Activated naive CD4-positive, alpha-beta T cell treated with anti-CD3 and anti-CD28 coated beads, Interleukin-2, amount 10 ng/mL, durations not matched to agents 7 days and 5 days (primary cell): ENCODE data around the gene ZNF335.
A peak's percentile ranks its signal among the peaks of the same experiment; 100 is the strongest.
"Not testable (repeated sequence)": the region's sequence is repeated elsewhere in the genome, so short reads cannot be mapped to it uniquely, and the experiment has no call there.

Experiments used
- CTCF ChIA-PET: fragments of 350-600 bp; sonication (Branson Sonifier 250); formaldehyde crosslinking; loops from one replicate; lab custom pipeline; 2021; ENCODE audit warnings: antibody characterized with exemption; lab: Charles Lee
- DNase-seq: peaks from one replicate; pipeline ENCODE4 v3.0.0-alpha.2; 2020
- H3K27ac Mint-ChIP-seq: one replicate; pipeline ENCODE4 v1.8.0; 2021; ENCODE audit warnings: mild to moderate bottlenecking, moderate library complexity, mixed read lengths
- H3K27me3 Mint-ChIP-seq: one replicate; pipeline ENCODE4 v1.8.0; 2021; ENCODE audit warnings: mild to moderate bottlenecking, mixed read lengths
- H3K36me3 Mint-ChIP-seq: one replicate; pipeline ENCODE4 v1.8.0; 2021; ENCODE audit warnings: mixed read lengths
- H3K4me1 Mint-ChIP-seq: one replicate; pipeline ENCODE4 v1.8.0; 2021; ENCODE audit warnings: mixed read lengths
- H3K4me3 Mint-ChIP-seq: one replicate; pipeline ENCODE4 v1.8.0; 2021; ENCODE audit warnings: mild to moderate bottlenecking, moderate library complexity, mixed read lengths
- H3K9me3 Mint-ChIP-seq: one replicate; pipeline ENCODE4 v1.8.0; 2021; ENCODE audit warnings: mixed read lengths

The ZNF335 gene

GRCh38 chr20:45963059-45964005, 8.7 kb downstream of the ZNF335 start:
- no peaks in the 10 kb centered on the region for H3K4me1 Mint-ChIP-seq
- CTCF ChIA-PET, result interaction anchor here (0.9 to 3.9 kb wide), 3 partner anchors 30 to 164 kb away, joined by 4 to 21 read pairs (median 13); no protein-coding TSS in a partner anchor
- peaks cover 60% of the 10 kb centered on the region for H3K36me3 Mint-ChIP-seq
- no peaks in the 10 kb centered on the region for H3K9me3 Mint-ChIP-seq
- peak; percentile 16 for DNase-seq
- no peak overlapping the region for H3K4me3 Mint-ChIP-seq
- H3K27me3 Mint-ChIP-seq, result no peaks in the 10 kb centered on the region
- H3K27ac Mint-ChIP-seq, result no peak overlapping the region

DNA sequence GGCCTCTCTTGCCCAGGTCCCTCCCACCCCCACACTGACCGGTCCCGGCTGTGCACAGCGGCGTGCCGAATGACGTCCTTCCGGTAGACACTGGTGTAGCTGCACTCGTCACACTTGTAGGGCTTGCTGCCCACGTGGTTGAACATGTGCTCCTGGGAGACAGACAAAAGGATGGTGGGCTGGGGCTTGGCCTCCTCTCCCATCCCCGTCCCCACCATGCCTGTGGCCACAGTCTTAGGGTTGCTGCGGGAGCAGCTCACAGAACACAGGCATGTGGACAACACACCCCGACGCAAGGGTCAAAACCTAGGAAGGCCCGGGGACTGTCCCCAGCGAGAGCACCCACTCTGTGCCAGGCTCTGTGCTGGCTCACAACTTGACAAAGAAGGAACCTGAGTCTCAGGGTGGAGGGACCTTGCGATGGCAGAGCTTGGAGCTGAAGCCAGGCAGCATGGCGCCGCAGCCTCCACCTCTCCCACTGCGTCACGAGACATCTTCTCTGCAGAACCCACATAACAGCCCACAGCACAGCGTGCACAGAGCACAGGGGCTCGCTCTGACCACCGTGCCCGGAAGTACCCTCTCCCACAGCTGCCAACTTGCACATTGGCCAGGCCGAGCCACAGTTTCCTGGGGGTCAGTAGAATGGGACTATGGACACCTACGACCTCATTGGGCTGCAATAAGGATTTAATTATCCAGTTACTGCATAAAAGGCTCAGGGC, 9.8 kb downstream of the ZNF335 start:
- no peaks in the 10 kb centered on the region for H3K4me1 Mint-ChIP-seq
- no peak for DNase-seq
- H3K27me3 Mint-ChIP-seq, result no peaks in the 10 kb centered on the region
- no peaks in the 10 kb centered on the region for H3K9me3 Mint-ChIP-seq
- peaks cover 57% of the 10 kb centered on the region for H3K36me3 Mint-ChIP-seq
- H3K27ac Mint-ChIP-seq, result no peak overlapping the region
- CTCF ChIA-PET, result interaction anchor here (0.8 to 3.9 kb wide), 8 partner anchors 8 to 163 kb away, joined by 3 to 21 read pairs (median 8); no protein-coding TSS in a partner anchor
- H3K4me3 Mint-ChIP-seq, result no peak overlapping the region

DNA sequence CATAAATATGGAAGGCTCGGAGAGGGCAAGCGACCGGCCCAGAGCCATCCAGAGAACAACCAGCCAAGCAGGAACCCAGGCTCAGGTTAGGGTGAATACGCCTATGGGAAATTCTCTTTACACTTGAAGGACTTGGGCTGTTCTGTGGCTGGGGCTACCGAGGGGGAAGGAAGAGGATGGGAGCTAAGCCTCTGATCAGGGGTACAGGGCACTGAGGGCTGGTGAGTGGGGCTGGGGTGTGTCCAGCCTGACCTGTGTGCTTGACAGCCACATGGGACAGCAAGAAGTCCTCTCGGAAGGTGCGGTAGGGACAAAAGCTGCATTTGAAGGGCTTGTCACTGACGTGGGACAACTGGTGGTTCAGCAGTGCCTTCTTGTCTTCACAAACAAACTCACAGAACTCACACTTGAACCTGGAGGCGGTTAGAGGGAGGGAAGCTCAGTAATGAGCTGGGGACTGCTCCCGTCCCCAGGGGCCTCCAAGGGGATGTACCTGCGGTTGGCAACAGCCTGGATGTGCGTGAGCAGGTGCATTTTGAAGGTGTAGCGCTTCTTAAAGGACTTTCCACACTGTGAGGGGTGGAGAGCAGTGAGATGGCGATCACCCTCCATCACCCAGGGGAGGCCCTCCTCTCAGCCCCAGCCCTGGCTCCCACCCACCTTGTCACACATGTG, 11.9 kb downstream of the ZNF335 start:
- H3K9me3 Mint-ChIP-seq, result no peaks in the 10 kb centered on the region
- CTCF ChIA-PET, result interaction anchor here (1.6 to 3.2 kb wide), 4 partner anchors 9 to 161 kb away, joined by 6 to 22 read pairs (median 16); no protein-coding TSS in a partner anchor
- H3K4me1 Mint-ChIP-seq, result no peaks in the 10 kb centered on the region
- DNase-seq, result no peak
- H3K27ac Mint-ChIP-seq, result no peak overlapping the region
- H3K27me3 Mint-ChIP-seq, result no peaks in the 10 kb centered on the region
- no peak overlapping the region for H3K4me3 Mint-ChIP-seq
- peaks cover 55% of the 10 kb centered on the region for H3K36me3 Mint-ChIP-seq

DNA sequence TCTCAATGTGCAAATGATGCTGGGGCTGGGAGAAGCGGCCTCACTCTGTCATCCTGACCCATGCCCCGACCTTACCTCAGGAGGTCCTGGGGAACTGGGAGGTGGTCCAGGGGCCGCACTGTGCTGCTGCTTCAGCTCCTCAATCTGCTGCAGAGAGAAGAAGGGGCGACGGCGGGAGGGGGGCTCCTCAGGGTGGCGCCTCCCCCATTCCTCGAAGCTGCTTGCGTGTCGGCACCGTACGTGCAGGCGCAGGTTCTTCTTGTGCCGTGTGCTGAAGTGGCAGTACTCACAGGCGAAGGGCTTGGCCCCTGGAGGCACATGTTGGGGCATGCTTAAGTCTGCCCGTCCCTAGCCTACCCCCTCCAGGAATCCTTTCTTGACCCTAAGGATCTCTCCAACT, 12.9 kb downstream of the ZNF335 start:
- peaks cover 53% of the 10 kb centered on the region for H3K36me3 Mint-ChIP-seq

GRCh38 chr20:45958593-45958992, 13.4 kb downstream of the ZNF335 start:
- Mint-ChIP-seq H3K36me3 (peaks cover 50% of the 10 kb centered on the region), H3K4me3 (no peak overlapping the region), H3K27me3 (no peaks in the 10 kb centered on the region), H3K27ac (no peak overlapping the region), H3K4me1 (no peaks in the 10 kb centered on the region), H3K9me3 (no peaks in the 10 kb centered on the region)
- DNase-seq, result no peak
- CTCF ChIA-PET, result interaction anchor here (0.6 to 3.2 kb wide), 3 partner anchors 10 to 160 kb away, joined by 3 to 22 read pairs (median 7); no protein-coding TSS in a partner anchor

More for the DNA sequence above, 12.9 kb downstream of the ZNF335 start:
- Mint-ChIP-seq H3K27me3 (no peaks in the 10 kb centered on the region), H3K4me3 (no peak overlapping the region), H3K4me1 (no peaks in the 10 kb centered on the region), H3K9me3 (no peaks in the 10 kb centered on the region), H3K27ac (no peak overlapping the region)
- DNase-seq, result no peak
- CTCF ChIA-PET, result interaction anchor here (2.1 to 3.2 kb wide), 2 partner anchors 10 to 160 kb away, joined by 7 to 22 read pairs; no protein-coding TSS in a partner anchor

- Mint-ChIP-seq H3K4me3 (no peak overlapping the region), H3K27ac (no peak overlapping the region), H3K36me3 (peaks cover 43% of the 10 kb centered on the region), H3K27me3 (no peaks in the 10 kb centered on the region), H3K4me1 (peaks cover under 1% of the 10 kb centered on the region), H3K9me3 (no peaks in the 10 kb centered on the region)
- no peak for DNase-seq
- CTCF ChIA-PET, result interaction anchor here (0.6 to 3.2 kb wide), 3 partner anchors 12 to 158 kb away, joined by 3 to 22 read pairs (median 7); no protein-coding TSS in a partner anchor
These were observed 14.7 kb downstream of the ZNF335 start for GRCh38 chr20:45957021-45957941.

DNA sequence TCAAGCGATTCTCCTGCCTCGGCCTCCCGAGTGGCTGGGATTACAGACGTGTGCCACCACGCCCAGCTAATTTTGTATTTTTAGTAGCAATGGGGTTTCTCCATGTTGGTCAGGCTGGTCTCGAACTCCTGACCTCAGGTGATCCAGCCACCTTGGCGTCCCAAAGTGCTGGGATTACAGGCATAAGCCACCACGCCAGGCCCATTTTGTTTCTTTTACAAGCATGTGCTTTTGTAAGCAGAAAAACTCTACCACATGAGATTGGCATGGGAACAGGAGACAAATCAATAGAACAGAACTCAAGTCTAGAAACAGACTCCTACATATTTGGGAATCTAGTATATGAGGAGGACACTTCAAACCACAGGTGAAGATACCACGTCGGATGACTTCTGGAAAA, 15.7 kb downstream of the ZNF335 start:
- H3K27ac Mint-ChIP-seq, result peak overlapping the region; percentile 52
- CTCF ChIA-PET, result not testable (repeated sequence)

GRCh38 chr20:45953672-45954071, 18.3 kb downstream of the ZNF335 start:
- no peak overlapping the region for H3K4me3 Mint-ChIP-seq
- H3K27ac Mint-ChIP-seq, result peak overlapping the region; percentile 45
- no peaks in the 10 kb centered on the region for H3K27me3 Mint-ChIP-seq
- DNase-seq, result no peak
- H3K4me1 Mint-ChIP-seq, result peaks cover 2% of the 10 kb centered on the region
- H3K36me3 Mint-ChIP-seq, result peaks cover 41% of the 10 kb centered on the region
- no peaks in the 10 kb centered on the region for H3K9me3 Mint-ChIP-seq
- CTCF ChIA-PET, result interaction anchor here (0.8 to 4.4 kb wide), 2 partner anchors 16 to 20 kb away, joined by 3 to 26 read pairs; no protein-coding TSS in a partner anchor

More for the DNA sequence above, 15.7 kb downstream of the ZNF335 start:
- H3K36me3 Mint-ChIP-seq, result peaks cover 46% of the 10 kb centered on the region
- not testable (repeated sequence) for DNase-seq, H3K4me1 Mint-ChIP-seq, H3K9me3 Mint-ChIP-seq, H3K4me3 Mint-ChIP-seq, H3K27me3 Mint-ChIP-seq

DNA sequence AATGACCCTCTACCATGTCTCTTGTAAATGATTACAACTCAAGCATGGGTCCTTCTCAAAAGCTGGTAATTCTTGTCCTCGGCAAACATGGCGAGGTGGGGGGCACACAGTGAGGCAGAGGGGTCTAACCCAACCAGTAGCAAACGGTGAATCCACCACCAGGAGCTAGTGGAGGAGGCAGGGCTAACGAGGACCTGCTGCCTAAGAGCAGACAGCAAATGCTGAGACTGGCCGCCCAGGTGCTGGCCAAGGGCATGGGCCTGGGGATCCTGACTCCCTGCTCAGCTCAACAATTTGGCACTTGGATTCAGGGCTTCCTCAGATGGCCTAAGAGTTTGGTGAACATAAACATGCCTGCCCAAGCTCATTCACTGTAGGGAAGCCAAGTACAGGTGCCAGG, 19.1 kb downstream of the ZNF335 start:
- peaks cover 2% of the 10 kb centered on the region for H3K4me1 Mint-ChIP-seq
- no peak overlapping the region for H3K27ac Mint-ChIP-seq
- no peaks in the 10 kb centered on the region for H3K27me3 Mint-ChIP-seq
- CTCF ChIA-PET, result interaction anchor here (0.6 to 4.4 kb wide), 3 partner anchors 17 to 146 kb away, joined by 3 to 26 read pairs (median 3); no protein-coding TSS in a partner anchor
- H3K36me3 Mint-ChIP-seq, result peaks cover 42% of the 10 kb centered on the region
- no peak for DNase-seq
- H3K4me3 Mint-ChIP-seq, result no peak overlapping the region
- no peaks in the 10 kb centered on the region for H3K9me3 Mint-ChIP-seq

- Mint-ChIP-seq H3K27me3 (no peaks in the 10 kb centered on the region), H3K36me3 (peaks cover 42% of the 10 kb centered on the region), H3K27ac (no peak overlapping the region), H3K9me3 (no peaks in the 10 kb centered on the region), H3K4me3 (no peak overlapping the region), H3K4me1 (peaks cover 2% of the 10 kb centered on the region)
- no peak for DNase-seq
- CTCF ChIA-PET, result interaction anchor here (0.6 to 4.4 kb wide), 3 partner anchors 17 to 153 kb away, joined by 3 to 26 read pairs (median 4); no protein-coding TSS in a partner anchor
These were observed 19.8 kb downstream of the ZNF335 start for GRCh38 chr20:45951925-45952834.

DNA sequence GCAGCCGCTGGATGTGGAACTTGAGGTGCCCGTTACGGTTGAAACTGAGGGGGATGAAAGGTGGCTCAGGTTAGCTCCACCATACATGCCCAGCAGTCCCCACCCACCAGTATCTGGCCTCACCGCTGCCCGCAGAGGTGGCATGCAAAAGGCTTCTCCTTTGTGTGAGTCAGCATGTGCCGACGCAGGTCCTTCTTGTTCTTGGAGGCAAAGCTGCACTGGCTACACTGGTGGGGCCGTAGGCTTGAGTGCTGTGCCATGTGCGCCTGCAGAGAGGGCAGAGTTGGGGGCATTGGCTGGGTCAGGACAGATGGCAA, 21.7 kb downstream of the ZNF335 start:
- Mint-ChIP-seq H3K4me1 (peaks cover 4% of the 10 kb centered on the region), H3K27ac (no peak overlapping the region), H3K4me3 (no peak overlapping the region), H3K36me3 (peaks cover 47% of the 10 kb centered on the region), H3K27me3 (no peaks in the 10 kb centered on the region), H3K9me3 (no peaks in the 10 kb centered on the region)
- DNase-seq, result no peak
- CTCF ChIA-PET, result interaction anchor here (1.3 to 4.4 kb wide), 2 partner anchors 19 to 20 kb away, joined by 6 to 26 read pairs; no protein-coding TSS in a partner anchor
